Measurements from ENCODE around the gene FAM228A.

FAM228A gene

GRCh38 chr2:24239553-24239952 is 64.7 kb downstream of the FAM228A start:
- DNase-seq (ENCODE audit: extremely low spot score): no peak
- TF ChIP-seq ARNT (IDR thresholded peaks at IDR 0.05): no peak
- no peak for TF ChIP-seq LEF1 (IDR thresholded peaks at IDR 0.05; ENCODE audit: borderline replicate concordance)
- POLR2A ChIA-PET: no interaction called here
- CTCF ChIA-PET: no interaction called here
